Nephron progenitor cell (in vitro differentiated cells): Measurements from ENCODE around the gene LYRM2.

ENCODE experiments used
- DNase-seq: peaks from one replicate; pipeline ENCODE4 v3.0.0; 2021
- H3K27ac Mint-ChIP-seq: 2 replicates; pipeline ENCODE4 v1.8.0; 2021; ENCODE audit warnings: mild to moderate bottlenecking, moderate library complexity, mixed read lengths
- H3K27me3 Mint-ChIP-seq: 2 replicates; pipeline ENCODE4 v1.8.0; 2021; ENCODE audit warnings: mild to moderate bottlenecking, low read depth, mixed read lengths; ENCODE audit not compliant: poor library complexity
- H3K36me3 Mint-ChIP-seq: 2 replicates; pipeline ENCODE4 v1.8.0; 2021; ENCODE audit warnings: low read depth, mixed read lengths
- H3K4me1 Mint-ChIP-seq: 2 replicates; pipeline ENCODE4 v1.8.0; 2021; ENCODE audit warnings: mixed read lengths
- H3K4me3 Mint-ChIP-seq: 2 replicates; pipeline ENCODE4 v1.8.0; 2021; ENCODE audit warnings: mild to moderate bottlenecking, moderate library complexity, mixed read lengths
- H3K9me3 Mint-ChIP-seq: 2 replicates; pipeline ENCODE4 v1.8.0; 2021; ENCODE audit warnings: mild to moderate bottlenecking, moderate library complexity, mixed read lengths
- CTCF ChIP-seq: fragments of 200-600 bp; sonication (generic); IDR thresholded peaks from 2 replicates; pipeline ENCODE4 v1.5.0; 2021; ENCODE audit warnings: antibody characterized with exemption

LYRM2 gene

GRCh38 chr6:89582669-89583325, 55.8 kb downstream of the LYRM2 start:
- peaks cover 8% of the 10 kb centered on the region for H3K27me3 Mint-ChIP-seq
- TF ChIP-seq CTCF, result no peak
- peaks cover 51% of the 10 kb centered on the region for H3K4me1 Mint-ChIP-seq
- no peaks in the 10 kb centered on the region for H3K9me3 Mint-ChIP-seq
- H3K36me3 Mint-ChIP-seq, result no peaks in the 10 kb centered on the region
- H3K27ac Mint-ChIP-seq, result no peak overlapping the region
- no peak for DNase-seq
- no peak overlapping the region for H3K4me3 Mint-ChIP-seq

DNA sequence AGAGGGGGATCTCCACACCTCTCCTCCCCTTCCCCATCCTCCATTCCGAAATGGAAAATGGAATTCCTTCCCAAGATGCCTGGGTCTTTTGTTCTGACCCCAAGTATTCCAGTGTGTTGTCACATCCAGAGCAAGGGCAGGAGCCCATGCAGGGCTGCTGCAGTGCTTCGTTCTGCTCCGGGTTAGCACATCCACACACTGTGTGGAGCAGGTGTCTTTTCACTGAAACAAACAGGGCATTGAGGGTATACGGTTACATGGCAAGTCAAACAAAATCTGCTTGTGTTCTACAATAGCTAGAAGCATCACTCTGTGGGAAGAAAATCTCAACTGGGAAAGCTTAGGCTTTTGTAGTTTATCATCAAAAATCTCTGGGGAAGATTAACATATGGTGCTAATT, 56.9 kb downstream of the LYRM2 start:
- no peak overlapping the region for H3K4me3 Mint-ChIP-seq
- peaks cover 58% of the 10 kb centered on the region for H3K4me1 Mint-ChIP-seq
- no peak for DNase-seq
- peaks cover 2% of the 10 kb centered on the region for H3K36me3 Mint-ChIP-seq
- no peaks in the 10 kb centered on the region for H3K9me3 Mint-ChIP-seq
- peaks cover 10% of the 10 kb centered on the region for H3K27me3 Mint-ChIP-seq
- H3K27ac Mint-ChIP-seq, result no peak overlapping the region
- TF ChIP-seq CTCF, result no peak

GRCh38 chr6:89580997-89581666, 57.4 kb downstream of the LYRM2 start:
- H3K4me3 Mint-ChIP-seq, result no peak overlapping the region
- TF ChIP-seq CTCF, result no peak
- H3K9me3 Mint-ChIP-seq, result no peaks in the 10 kb centered on the region
- H3K27ac Mint-ChIP-seq, result no peak overlapping the region
- H3K27me3 Mint-ChIP-seq, result peaks cover 11% of the 10 kb centered on the region
- peaks cover 5% of the 10 kb centered on the region for H3K36me3 Mint-ChIP-seq
- H3K4me1 Mint-ChIP-seq, result peaks cover 64% of the 10 kb centered on the region
- DNase-seq, result no peak

DNA sequence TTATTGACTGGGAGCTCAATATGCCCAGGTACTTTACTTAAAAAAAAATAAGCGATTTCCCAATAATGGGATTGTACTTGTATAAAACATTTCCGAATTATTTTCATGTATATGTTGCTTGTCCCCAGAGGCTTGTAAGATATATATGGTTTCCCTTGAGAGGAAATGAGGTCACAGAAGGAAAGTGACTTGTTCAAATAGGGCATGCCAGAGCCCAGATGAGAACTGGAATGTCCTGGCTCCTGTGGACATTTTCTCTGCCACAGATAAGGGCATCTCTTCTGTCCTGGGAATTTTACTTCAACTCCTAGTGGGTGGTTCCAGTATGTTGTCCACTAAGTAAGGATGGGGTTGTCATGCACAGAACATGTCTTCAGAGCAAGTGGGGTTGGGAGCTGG, 63.0 kb downstream of the LYRM2 start:
- TF ChIP-seq CTCF, result no peak

DNA sequence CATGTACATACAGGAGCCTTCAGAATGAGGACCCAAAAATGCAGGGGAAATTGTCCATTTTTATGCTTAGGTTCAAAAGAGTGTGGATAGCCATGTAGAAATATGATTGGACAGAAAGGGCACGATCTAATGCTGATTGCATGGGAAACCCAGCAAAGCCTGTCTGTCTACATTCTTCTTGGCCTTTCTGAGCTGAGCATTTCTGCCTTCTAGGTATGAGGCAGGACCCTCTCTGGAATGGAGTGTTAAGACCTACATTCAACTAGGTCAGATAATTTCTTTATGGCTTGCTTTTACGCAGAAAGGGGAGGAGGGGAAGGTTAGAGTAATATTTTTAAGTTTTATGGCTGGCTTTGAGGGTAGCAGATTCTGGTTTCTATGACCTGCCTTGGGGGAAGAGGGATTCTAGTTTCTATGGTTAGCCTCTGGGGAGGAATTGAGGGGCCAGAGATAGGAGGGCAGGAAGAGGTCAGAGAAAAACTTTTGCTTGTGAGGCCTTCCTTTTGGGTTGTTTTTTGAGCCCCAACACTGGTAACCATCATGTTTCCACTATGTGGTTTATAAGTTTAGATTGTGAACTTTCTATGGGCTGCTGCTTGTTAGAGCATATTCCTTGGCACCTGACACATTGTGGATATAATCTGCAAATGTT, 63.5 kb downstream of the LYRM2 start:
- Mint-ChIP-seq H3K27ac (peak overlapping the region; percentile 90), H3K36me3 (peaks cover 37% of the 10 kb centered on the region)
- no peak for DNase-seq

More for the DNA sequence above, 63.0 kb downstream of the LYRM2 start:
- Mint-ChIP-seq H3K9me3 (no peaks in the 10 kb centered on the region), H3K36me3 (peaks cover 33% of the 10 kb centered on the region), H3K27ac (peak overlapping the region; percentile 90), H3K4me1 (peaks cover 50% of the 10 kb centered on the region), H3K27me3 (peaks cover 8% of the 10 kb centered on the region), H3K4me3 (peak overlapping the region; percentile 13)
- no peak for DNase-seq

More for the DNA sequence above, 63.5 kb downstream of the LYRM2 start:
- no peaks in the 10 kb centered on the region for H3K9me3 Mint-ChIP-seq
- H3K4me3 Mint-ChIP-seq, result peak overlapping the region; percentile 13
- no peak for TF ChIP-seq CTCF
- H3K27me3 Mint-ChIP-seq, result peaks cover 7% of the 10 kb centered on the region
- peaks cover 47% of the 10 kb centered on the region for H3K4me1 Mint-ChIP-seq
